ENCODE results near the gene STK11.

- TF ChIP-seq CTCF (IDR thresholded peaks at IDR 0.05) = no peak
- TF ChIP-seq EP300 (IDR thresholded peaks at IDR 0.05) = no peak
- TF ChIP-seq POLR2A (IDR thresholded peaks at IDR 0.05) = no peak
These were observed 16.3 kb downstream of the STK11 start for GRCh38 chr19:1221904-1222255.

Data from gastroesophageal sphincter (tissue), 3 donors.